ENCODE results near the gene PGGT1B. TPM values are rescaled to one million over a fixed set of nuclear protein-coding genes. Genes with fewer than 3 reads are reported as not detected.
A peak's percentile ranks its signal among the peaks of the same experiment; 100 is the strongest.
"Not testable (repeated sequence)": the region's sequence is repeated elsewhere in the genome, so short reads cannot be mapped to it uniquely, and the experiment has no call there.

Gene PGGT1B
- total RNA-seq, 1 donor from 2014 or later: 19.1 TPM

- peak; percentile 7 for DNase-seq (ENCODE audit: low read depth)
Measured at GRCh38 chr5:115260248-115260647, 2.4 kb downstream of the PGGT1B start.

- no peak for DNase-seq (ENCODE audit: low read depth)
Measured at GRCh38 chr5:115257981-115258380, 4.7 kb downstream of the PGGT1B start.

- DNase-seq (ENCODE audit: low read depth): not testable (repeated sequence)
Measured at GRCh38 chr5:115249379-115249778, 13.3 kb downstream of the PGGT1B start.

GRCh38 chr5:115246361-115246991, 16.2 kb downstream of the PGGT1B start:
- peak; percentile 52 for DNase-seq (ENCODE audit: low read depth)

DNA sequence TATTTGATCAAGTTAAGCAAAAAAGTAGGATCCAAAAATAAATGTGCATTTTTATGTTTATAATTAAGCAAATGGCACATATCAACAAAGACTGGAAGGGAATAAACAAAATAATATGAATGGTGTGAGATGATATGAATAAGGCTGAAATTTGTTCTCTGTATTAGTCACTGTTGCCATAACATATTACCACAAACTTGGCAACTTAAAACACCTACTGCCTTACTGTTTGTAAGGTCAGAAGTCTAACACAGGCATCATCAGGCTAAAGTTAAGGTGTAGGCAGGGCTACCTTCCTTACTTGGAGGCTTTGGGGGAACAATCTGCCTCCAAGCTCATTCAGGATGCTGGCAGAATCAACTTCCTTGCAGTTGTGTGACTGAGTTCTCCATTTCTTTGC, 19.3 kb downstream of the PGGT1B start:
- peak; percentile 48 for DNase-seq (ENCODE audit: low read depth)

- DNase-seq (ENCODE audit: low read depth): no peak
Measured at GRCh38 chr5:115241881-115242642, 20.6 kb downstream of the PGGT1B start.

- no peak for DNase-seq (ENCODE audit: low read depth)
Measured at GRCh38 chr5:115237066-115237465, 25.6 kb downstream of the PGGT1B start.

- DNase-seq (ENCODE audit: low read depth): no peak
Measured at GRCh38 chr5:115236599-115236998, 26.1 kb downstream of the PGGT1B start.

- no peak for DNase-seq (ENCODE audit: low read depth)
Measured at GRCh38 chr5:115231598-115231997, 31.1 kb downstream of the PGGT1B start.

GRCh38 chr5:115229606-115230005, 33.1 kb downstream of the PGGT1B start:
- no peak for DNase-seq (ENCODE audit: low read depth)

DNA sequence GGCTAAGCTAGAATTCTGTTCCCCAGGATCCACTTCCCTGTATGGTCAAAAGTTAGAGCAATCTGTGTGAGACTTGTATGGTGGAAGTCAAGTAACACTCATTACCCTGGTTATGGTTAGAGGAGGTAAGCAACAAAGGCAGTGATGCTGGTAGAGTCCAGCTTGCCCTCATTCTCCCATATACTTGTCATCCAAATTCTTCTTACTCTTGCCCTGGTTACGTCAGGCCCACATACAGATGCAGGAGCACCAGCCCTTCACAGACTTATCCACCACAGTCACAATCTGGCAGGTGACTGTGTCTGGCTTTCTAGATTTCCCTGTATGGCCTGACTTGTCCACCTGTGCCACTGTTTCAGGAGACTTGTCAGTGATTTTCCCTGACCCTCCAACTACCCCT, 35.4 kb downstream of the PGGT1B start:
- no peak for DNase-seq (ENCODE audit: low read depth)

GRCh38 chr5:115214541-115214940, 48.1 kb downstream of the PGGT1B start:
- DNase-seq (ENCODE audit: low read depth): no peak

DNA sequence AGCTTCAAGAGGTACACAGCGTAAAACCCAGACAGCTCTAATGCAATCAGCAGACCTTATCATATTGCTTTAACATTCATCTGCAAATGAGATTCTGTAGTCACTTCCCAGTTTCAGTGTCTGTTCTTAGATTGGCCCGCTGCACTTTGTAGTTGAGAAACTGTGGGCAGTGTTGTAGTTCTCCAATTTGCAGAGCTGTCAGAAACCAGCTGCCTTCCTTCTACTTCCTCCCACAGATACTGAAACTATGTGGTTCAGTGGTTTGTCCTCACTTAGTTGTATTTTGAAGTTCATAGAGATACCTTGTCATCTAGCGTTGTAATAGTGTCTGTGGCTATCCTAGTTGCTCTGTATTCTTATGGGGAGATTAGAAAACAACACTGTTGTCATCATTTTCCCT, 53.4 kb downstream of the PGGT1B start:
- no peak for DNase-seq (ENCODE audit: low read depth)

DNA sequence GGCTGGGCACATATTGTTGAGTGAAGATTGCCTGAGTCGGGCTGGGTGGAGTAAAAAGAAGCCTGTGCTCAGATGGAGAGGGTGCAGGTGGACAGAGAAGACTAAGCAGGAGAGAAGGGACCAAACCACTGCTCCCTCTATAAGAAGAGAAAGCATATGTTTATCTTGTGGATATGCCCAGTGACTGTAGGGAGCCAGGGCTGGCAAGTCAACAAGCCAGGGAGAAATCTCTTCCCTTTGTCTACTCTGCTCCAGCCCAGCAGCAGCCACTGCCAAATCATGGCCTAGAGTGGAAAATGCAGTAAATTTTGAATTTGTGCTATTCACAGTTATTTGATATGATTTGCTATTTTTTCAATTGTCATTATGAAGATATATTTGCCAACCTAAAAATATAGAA, 59.7 kb downstream of the PGGT1B start:
- DNase-seq (ENCODE audit: low read depth): no peak

DNA sequence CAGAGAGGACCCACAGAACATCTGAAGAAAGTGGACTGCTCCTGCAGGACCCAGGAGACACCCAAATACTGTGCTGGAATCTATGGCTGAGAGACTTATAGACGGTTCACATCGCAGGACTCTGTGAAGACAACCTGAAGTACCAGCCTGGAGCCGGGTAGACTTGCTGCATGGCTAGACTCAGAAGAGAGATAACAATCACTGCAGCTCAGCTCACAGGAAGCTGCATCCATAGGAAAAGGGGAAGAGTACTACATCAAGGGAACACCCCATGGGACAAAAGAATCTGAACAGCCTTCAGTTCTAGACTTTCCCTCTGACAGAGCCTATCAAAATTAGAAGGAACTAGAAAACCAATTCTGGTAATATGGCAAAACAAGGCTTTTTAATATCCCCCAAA, 66.5 kb downstream of the PGGT1B start:
- DNase-seq (ENCODE audit: low read depth): no peak

GRCh38 chr5:115194676-115195075, 68.0 kb downstream of the PGGT1B start:
- peak; percentile 50 for DNase-seq (ENCODE audit: low read depth)

DNA sequence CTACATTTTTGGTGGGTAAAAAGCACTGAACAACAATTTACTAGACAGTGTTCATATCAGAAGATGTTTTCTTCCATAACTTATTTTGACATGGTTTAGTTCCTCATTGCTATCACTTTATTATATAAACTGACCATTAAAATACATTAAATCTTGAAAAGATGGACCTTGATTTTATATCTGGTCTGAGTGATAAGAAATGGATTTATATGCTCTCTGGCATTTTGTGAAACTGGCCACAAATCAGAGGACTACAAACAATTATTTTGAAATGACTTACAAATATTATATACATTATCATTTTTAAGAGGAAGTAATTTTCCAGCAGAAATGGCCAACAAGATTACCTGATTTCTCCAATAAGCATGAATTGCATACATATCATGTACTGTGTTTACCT, 69.4 kb downstream of the PGGT1B start:
- DNase-seq (ENCODE audit: low read depth): no peak

GRCh38 chr5:115192098-115192497, 70.6 kb downstream of the PGGT1B start:
- DNase-seq (ENCODE audit: low read depth): no peak

DNA sequence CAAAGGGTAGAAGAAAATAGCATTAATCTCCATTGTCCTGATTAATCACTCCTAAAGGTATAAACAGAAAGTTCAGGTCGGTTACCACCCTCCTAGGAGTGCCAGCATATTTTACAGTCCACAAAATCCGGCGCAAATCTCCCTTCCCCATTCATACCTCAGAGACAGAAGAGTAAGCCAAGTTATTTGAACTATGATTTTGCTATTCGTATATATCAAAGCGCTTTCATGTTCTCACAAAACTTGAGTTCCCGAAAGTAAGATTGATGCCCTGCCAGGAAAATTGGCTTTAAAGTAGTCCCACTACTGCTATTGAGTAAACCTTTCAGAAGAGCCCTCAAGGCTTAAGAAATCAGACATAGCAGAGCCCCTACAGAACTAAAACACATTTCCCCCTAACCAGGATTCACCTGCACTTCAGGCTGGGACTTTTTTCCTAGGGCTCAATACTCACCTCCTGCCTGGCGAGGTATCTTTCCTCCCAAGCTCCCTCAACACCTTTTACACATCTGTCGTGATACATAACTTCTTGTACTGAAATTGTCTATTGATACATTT, 71.1 kb downstream of the PGGT1B start:
- no peak for DNase-seq (ENCODE audit: low read depth)

DNA sequence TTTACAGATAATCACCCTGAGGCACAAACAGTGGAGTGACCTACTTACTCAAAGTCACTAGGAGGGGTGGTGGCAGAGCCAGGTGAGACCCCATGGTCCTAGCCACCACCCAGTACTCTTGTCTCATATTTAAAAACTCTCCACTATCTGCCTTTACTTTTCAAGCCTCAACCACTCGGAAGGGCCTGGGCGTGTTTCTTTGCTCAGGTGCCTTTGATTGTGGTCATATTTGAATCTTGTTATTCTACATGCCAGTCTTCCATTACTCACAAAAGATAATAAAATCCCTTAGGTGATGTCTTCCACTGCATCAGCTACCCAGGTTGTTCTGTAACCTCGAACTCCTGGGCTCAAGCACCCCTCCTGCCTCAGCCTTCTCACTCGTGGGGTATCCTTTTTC, 72.3 kb downstream of the PGGT1B start:
- no peak for DNase-seq (ENCODE audit: low read depth)

DNA sequence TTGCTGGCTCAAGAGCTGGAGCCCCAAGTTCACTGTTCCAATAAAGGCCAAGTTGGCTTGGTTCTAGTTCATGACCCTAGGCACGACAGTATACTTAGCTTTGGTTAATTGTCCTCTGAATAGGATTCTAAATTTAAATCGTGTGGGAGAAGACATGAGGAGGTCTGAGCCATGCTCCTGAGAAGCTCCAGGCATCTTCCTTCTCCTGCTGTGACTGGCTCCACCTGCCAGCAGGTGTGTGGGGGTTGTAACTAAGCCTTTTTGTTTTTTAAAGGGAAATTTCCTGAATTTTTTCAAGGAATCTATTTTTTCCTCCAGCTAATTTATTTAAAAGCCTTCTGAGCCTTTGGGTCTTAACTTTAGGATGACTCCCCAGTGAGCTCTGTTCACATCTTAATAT, 72.8 kb downstream of the PGGT1B start:
- DNase-seq (ENCODE audit: low read depth): no peak

- no peak for DNase-seq (ENCODE audit: low read depth)
Measured at GRCh38 chr5:115186794-115187193, 75.9 kb downstream of the PGGT1B start.

GRCh38 chr5:115184770-115185169, 77.9 kb downstream of the PGGT1B start:
- peak; percentile 34 for DNase-seq (ENCODE audit: low read depth)

Measured in renal cortical epithelial cell (primary cell).